Epidermal melanocyte (primary cell): ENCODE measurements around the gene DUXB.

Source experiments
- DNase-seq: peaks from one replicate; pipeline ENCODE4 v3.0.0; 2011; ENCODE audit warnings: low spot score; ENCODE audit not compliant: insufficient read length

The DUXB gene

GRCh38 chr16:75660726-75661302 lies 40.4 kb downstream of the DUXB start:
- DNase-seq, result no peak

GRCh38 chr16:75660321-75660720 lies 40.9 kb downstream of the DUXB start:
- DNase-seq, result no peak

GRCh38 chr16:75658175-75658574 lies 43.1 kb downstream of the DUXB start:
- no peak for DNase-seq

- peak; percentile 22 for DNase-seq
Measured at GRCh38 chr16:75653922-75654321, 47.3 kb downstream of the DUXB start.

GRCh38 chr16:75648265-75649076 lies 52.8 kb downstream of the DUXB start:
- peak; percentile 57 for DNase-seq

GRCh38 chr16:75647492-75648264 lies 53.6 kb downstream of the DUXB start, which contains the start of the genes KARS1 and TERF2IP:
Gene KARS1, minus strand, starts transcription at chr16:75647665. Its CDS starts 26 bp downstream, at chr16:75647639.
Gene TERF2IP, plus strand, starts transcription at chr16:75647773. Its CDS starts 110 bp downstream, at chr16:75647883.
- peak; percentile 81 for DNase-seq

- no peak for DNase-seq
Measured at GRCh38 chr16:75647112-75647491, 54.2 kb downstream of the DUXB start.

- DNase-seq, result no peak
Measured at GRCh38 chr16:75644240-75645012, 56.8 kb downstream of the DUXB start.
